Chondrocyte (in vitro differentiated cells): ENCODE measurements around the gene RAD51. TPM values are rescaled to one million over a fixed set of nuclear protein-coding genes. Genes with fewer than 3 reads are reported as not detected.

ENCODE experiments used
- DNase-seq: peaks from one replicate; pipeline ENCODE4 v3.0.0; 2021; ENCODE audit warnings: mixed read lengths, low spot score
- H3K27ac Mint-ChIP-seq: one replicate; pipeline ENCODE4 v1.8.0; 2021; ENCODE audit warnings: mild to moderate bottlenecking, moderate library complexity, mixed read lengths; ENCODE audit not compliant: unreplicated experiment
- H3K27me3 Mint-ChIP-seq: 2 replicates; pipeline ENCODE4 v1.8.0; 2021; ENCODE audit warnings: low read depth, mixed read lengths
- H3K36me3 Mint-ChIP-seq: 2 replicates; pipeline ENCODE4 v1.8.0; 2021; ENCODE audit warnings: low read depth, mixed read lengths
- H3K4me1 Mint-ChIP-seq: 2 replicates; pipeline ENCODE4 v1.8.0; 2021; ENCODE audit warnings: low read depth, mild to moderate bottlenecking, mixed read lengths
- H3K4me3 Mint-ChIP-seq: one replicate; pipeline ENCODE4 v1.8.0; 2021; ENCODE audit warnings: mild to moderate bottlenecking, moderate library complexity, mixed read lengths; ENCODE audit not compliant: unreplicated experiment
- H3K9me3 Mint-ChIP-seq: 2 replicates; pipeline ENCODE4 v1.8.0; 2021; ENCODE audit warnings: low read depth, mixed read lengths
- CTCF ChIP-seq: fragments of 200-600 bp; sonication (generic); IDR thresholded peaks from 2 replicates; pipeline ENCODE4 v1.5.0; 2021; ENCODE audit warnings: antibody characterized with exemption, mild to moderate bottlenecking, moderate library complexity
- total RNA-seq: library from RNA; stranded (reverse); gene quantifications from 3 replicates; pipeline ENCODE4 v1.2.1, GENCODE V29; 2021

The RAD51 gene
- total RNA-seq, 1 donor from 2014 or later = 9.4 TPM

- H3K36me3 Mint-ChIP-seq = peaks cover 4% of the 10 kb centered on the region
- no peak for TF ChIP-seq CTCF
- H3K27ac Mint-ChIP-seq = peak overlapping the region; percentile 96
- peak overlapping the region; percentile 97 for H3K4me3 Mint-ChIP-seq
- no peaks in the 10 kb centered on the region for H3K27me3 Mint-ChIP-seq
- no peak for DNase-seq
- no peaks in the 10 kb centered on the region for H3K9me3 Mint-ChIP-seq
- peaks cover 13% of the 10 kb centered on the region for H3K4me1 Mint-ChIP-seq
Measured at GRCh38 chr15:40693904-40694687, 878 bp upstream of the RAD51 start.

- Mint-ChIP-seq H3K27me3 (no peaks in the 10 kb centered on the region), H3K9me3 (no peaks in the 10 kb centered on the region), H3K4me3 (peak overlapping the region; percentile 97), H3K27ac (peak overlapping the region; percentile 96), H3K4me1 (peaks cover 13% of the 10 kb centered on the region), H3K36me3 (peaks cover 2% of the 10 kb centered on the region)
- DNase-seq = no peak
- peak; percentile 8 for TF ChIP-seq CTCF
Measured at GRCh38 chr15:40695469-40695890, 506 bp downstream of the RAD51 start.

GRCh38 chr15:40696228-40696627, 1.3 kb downstream of the RAD51 start:
- Mint-ChIP-seq H3K4me1 (peaks cover 13% of the 10 kb centered on the region), H3K9me3 (no peaks in the 10 kb centered on the region), H3K36me3 (peaks cover 2% of the 10 kb centered on the region), H3K4me3 (peak overlapping the region; percentile 97), H3K27me3 (no peaks in the 10 kb centered on the region), H3K27ac (peak overlapping the region; percentile 96)
- DNase-seq = no peak
- TF ChIP-seq CTCF = no peak

GRCh38 chr15:40697916-40698315, 2.9 kb downstream of the RAD51 start:
- no peaks in the 10 kb centered on the region for H3K9me3 Mint-ChIP-seq
- DNase-seq = no peak
- no peaks in the 10 kb centered on the region for H3K27me3 Mint-ChIP-seq
- peaks cover 2% of the 10 kb centered on the region for H3K36me3 Mint-ChIP-seq
- peaks cover 13% of the 10 kb centered on the region for H3K4me1 Mint-ChIP-seq
- TF ChIP-seq CTCF = no peak
- no peak overlapping the region for H3K27ac Mint-ChIP-seq
- H3K4me3 Mint-ChIP-seq = no peak overlapping the region

GRCh38 chr15:40702077-40702476, 7.1 kb downstream of the RAD51 start:
- Mint-ChIP-seq H3K4me1 (no peaks in the 10 kb centered on the region), H3K9me3 (no peaks in the 10 kb centered on the region), H3K4me3 (no peak overlapping the region), H3K27me3 (no peaks in the 10 kb centered on the region), H3K36me3 (peaks cover 4% of the 10 kb centered on the region), H3K27ac (no peak overlapping the region)
- DNase-seq = no peak
- peak; percentile 65 for TF ChIP-seq CTCF
